Osteocyte (in vitro differentiated cells): Measurements from ENCODE around the gene CA5A. TPM values are rescaled to one million over a fixed set of nuclear protein-coding genes. Genes with fewer than 3 reads are reported as not detected.

Experiments used
- DNase-seq: peaks from one replicate; pipeline ENCODE4 v3.0.0; 2021; ENCODE audit warnings: mixed read lengths; ENCODE audit not compliant: unreplicated experiment; ENCODE audit errors: extremely low spot score
- H3K27ac Mint-ChIP-seq: one replicate; pipeline ENCODE4 v1.8.0; 2021; ENCODE audit warnings: mild to moderate bottlenecking, mixed read lengths; ENCODE audit not compliant: unreplicated experiment
- H3K27me3 Mint-ChIP-seq: one replicate; pipeline ENCODE4 v1.8.0; 2021; ENCODE audit warnings: mixed read lengths; ENCODE audit not compliant: unreplicated experiment
- H3K36me3 Mint-ChIP-seq: one replicate; pipeline ENCODE4 v1.8.0; 2021; ENCODE audit warnings: mixed read lengths; ENCODE audit not compliant: unreplicated experiment
- H3K4me1 Mint-ChIP-seq: one replicate; pipeline ENCODE4 v1.8.0; 2021; ENCODE audit warnings: mixed read lengths; ENCODE audit not compliant: unreplicated experiment
- H3K4me3 Mint-ChIP-seq: one replicate; pipeline ENCODE4 v1.8.0; 2021; ENCODE audit warnings: mild to moderate bottlenecking, moderate library complexity, mixed read lengths; ENCODE audit not compliant: unreplicated experiment
- H3K9me3 Mint-ChIP-seq: one replicate; pipeline ENCODE4 v1.8.0; 2021; ENCODE audit warnings: mixed read lengths; ENCODE audit not compliant: unreplicated experiment
- CTCF ChIP-seq: fragments of 200-600 bp; sonication (generic); IDR thresholded peaks from 2 replicates; pipeline ENCODE4 v1.5.0; 2021; ENCODE audit warnings: antibody characterized with exemption, mild to moderate bottlenecking, moderate library complexity
- total RNA-seq: library from RNA; stranded (reverse); gene quantifications from 2 replicates; pipeline ENCODE4 v1.2.1, GENCODE V29; 2021

CA5A gene
- total RNA-seq, 1 donor from 2014 or later: not detected

GRCh38 chr16:87849419-87850008, 86.8 kb downstream of the CA5A start:
- TF ChIP-seq CTCF: no peak
- peaks cover 73% of the 10 kb centered on the region for H3K4me1 Mint-ChIP-seq
- H3K27ac Mint-ChIP-seq: peak overlapping the region; percentile 10
- no peaks in the 10 kb centered on the region for H3K9me3 Mint-ChIP-seq
- no peak overlapping the region for H3K4me3 Mint-ChIP-seq
- DNase-seq: no peak
- H3K27me3 Mint-ChIP-seq: no peaks in the 10 kb centered on the region
- peaks cover 30% of the 10 kb centered on the region for H3K36me3 Mint-ChIP-seq

GRCh38 chr16:87848676-87849345, 87.5 kb downstream of the CA5A start:
- peaks cover 75% of the 10 kb centered on the region for H3K4me1 Mint-ChIP-seq
- DNase-seq: no peak
- H3K4me3 Mint-ChIP-seq: no peak overlapping the region
- no peak overlapping the region for H3K27ac Mint-ChIP-seq
- H3K27me3 Mint-ChIP-seq: no peaks in the 10 kb centered on the region
- H3K9me3 Mint-ChIP-seq: no peaks in the 10 kb centered on the region
- H3K36me3 Mint-ChIP-seq: peaks cover 28% of the 10 kb centered on the region
- TF ChIP-seq CTCF: no peak

GRCh38 chr16:87847785-87848675, 88.3 kb downstream of the CA5A start:
- no peaks in the 10 kb centered on the region for H3K9me3 Mint-ChIP-seq
- peaks cover 28% of the 10 kb centered on the region for H3K36me3 Mint-ChIP-seq
- no peak for DNase-seq
- H3K4me3 Mint-ChIP-seq: peak overlapping the region; percentile 18
- no peaks in the 10 kb centered on the region for H3K27me3 Mint-ChIP-seq
- peak overlapping the region; percentile 62 for H3K27ac Mint-ChIP-seq
- TF ChIP-seq CTCF: no peak
- H3K4me1 Mint-ChIP-seq: peaks cover 75% of the 10 kb centered on the region

GRCh38 chr16:87847467-87847784, 88.9 kb downstream of the CA5A start:
- no peak overlapping the region for H3K4me3 Mint-ChIP-seq
- DNase-seq: no peak
- no peaks in the 10 kb centered on the region for H3K9me3 Mint-ChIP-seq
- H3K36me3 Mint-ChIP-seq: peaks cover 32% of the 10 kb centered on the region
- H3K4me1 Mint-ChIP-seq: peaks cover 73% of the 10 kb centered on the region
- H3K27me3 Mint-ChIP-seq: no peaks in the 10 kb centered on the region
- no peak for TF ChIP-seq CTCF
- no peak overlapping the region for H3K27ac Mint-ChIP-seq
